HG03064 (cell line): ENCODE results near the gene GRM8.
"Not testable (repeated sequence)": the region's sequence is repeated elsewhere in the genome, so short reads cannot be mapped to it uniquely, and the experiment has no call there.

Source experiments
- ATAC-seq: cut with Tn5 transposase; IDR thresholded peaks from one replicate; pipeline ENCODE4 v1.9.1; 2021; ENCODE audit warnings: low read depth; ENCODE audit not compliant: unreplicated experiment

GRM8 gene

DNA sequence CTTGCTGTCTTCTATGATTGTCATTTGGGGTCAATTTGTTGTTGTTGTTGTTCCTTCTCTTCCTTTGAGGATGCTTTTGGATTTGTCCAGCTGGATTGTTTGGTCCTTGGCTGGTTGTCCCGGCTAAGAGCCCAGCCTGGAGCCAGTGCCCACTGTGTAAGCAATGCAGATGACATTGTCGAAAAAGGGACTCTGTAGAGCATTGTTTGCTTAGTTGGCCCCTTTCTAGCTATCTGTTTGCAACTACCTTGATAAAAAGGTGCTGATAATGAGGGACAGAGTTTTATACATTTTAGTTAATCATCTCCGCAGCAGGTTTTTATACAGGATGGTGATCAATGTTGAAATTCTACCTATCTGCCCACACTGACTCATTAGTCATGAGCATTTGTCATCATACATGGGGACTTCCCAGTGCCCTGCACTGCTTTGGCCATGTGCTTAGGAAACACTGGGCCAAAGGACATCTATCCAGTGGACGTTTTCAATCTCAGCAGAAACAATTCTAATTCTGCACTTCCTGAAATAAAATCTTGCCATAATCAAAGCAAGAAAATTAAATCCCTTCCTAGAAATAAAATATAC is 311.9 kb downstream of the GRM8 start:
- ATAC-seq, result no peak

DNA sequence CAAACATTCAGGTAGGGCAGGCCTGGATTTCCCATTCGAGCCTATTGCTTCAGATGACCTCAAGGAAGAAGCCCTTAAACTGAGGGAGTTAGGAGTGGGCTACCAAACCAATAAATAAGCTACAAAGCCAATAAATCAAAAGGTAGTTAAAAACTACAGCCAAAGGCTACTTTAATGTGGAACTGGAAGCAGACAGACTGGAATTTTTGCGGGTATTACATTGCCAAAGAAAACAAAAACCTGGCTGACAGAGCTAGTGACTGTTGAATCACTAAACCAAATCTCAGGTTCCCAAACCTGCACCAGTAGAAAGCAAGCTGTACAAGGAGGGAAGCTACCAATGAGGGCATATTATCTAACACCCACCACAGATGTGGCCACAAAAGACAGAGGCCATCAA is 315.6 kb downstream of the GRM8 start:
- no peak for ATAC-seq

- no peak for ATAC-seq
Observed at GRCh38 chr7:126931581-126931980, 321.2 kb downstream of the GRM8 start.

- ATAC-seq, result no peak
Observed at GRCh38 chr7:126930166-126930565, 322.6 kb downstream of the GRM8 start.

GRCh38 chr7:126924477-126924876 is 328.3 kb downstream of the GRM8 start:
- ATAC-seq, result no peak

DNA sequence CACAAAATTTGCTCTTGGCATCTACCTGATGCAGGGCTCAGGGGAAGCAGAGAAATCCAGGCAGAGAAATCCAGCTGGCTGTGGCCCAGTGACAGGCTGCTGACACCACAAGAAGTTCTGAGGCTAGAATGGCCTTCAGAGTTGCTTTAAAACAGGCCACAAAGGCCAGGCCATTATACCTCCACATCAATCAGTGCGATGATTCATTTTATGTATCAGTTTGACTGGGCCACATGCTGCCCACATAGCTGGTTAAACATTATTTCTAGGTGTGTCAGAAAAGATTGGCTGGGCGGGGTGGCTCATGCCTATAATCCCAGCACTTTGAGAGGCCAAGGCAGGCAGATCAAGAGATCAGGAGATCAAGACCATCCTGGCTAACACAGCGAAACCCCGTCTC is 341.1 kb downstream of the GRM8 start:
- not testable (repeated sequence) for ATAC-seq

DNA sequence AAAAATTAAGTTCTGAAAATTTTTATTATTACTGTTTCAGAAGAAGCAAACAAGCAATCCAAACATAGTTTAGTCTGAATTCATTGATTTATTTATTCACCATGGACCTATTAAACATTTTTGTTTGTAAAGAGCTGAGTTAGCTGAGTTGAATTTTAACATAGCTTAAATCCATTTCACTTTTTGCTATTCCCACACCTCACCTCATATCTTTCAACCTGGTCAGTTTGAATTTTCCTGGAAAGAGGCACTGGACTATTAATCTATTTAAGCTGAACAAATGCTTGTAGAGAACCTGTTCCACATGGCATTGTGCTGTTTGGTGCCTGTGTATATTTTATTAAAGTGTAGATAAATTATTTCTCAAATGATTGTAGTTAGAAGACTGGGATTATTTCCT is 344.2 kb downstream of the GRM8 start:
- not testable (repeated sequence) for ATAC-seq

DNA sequence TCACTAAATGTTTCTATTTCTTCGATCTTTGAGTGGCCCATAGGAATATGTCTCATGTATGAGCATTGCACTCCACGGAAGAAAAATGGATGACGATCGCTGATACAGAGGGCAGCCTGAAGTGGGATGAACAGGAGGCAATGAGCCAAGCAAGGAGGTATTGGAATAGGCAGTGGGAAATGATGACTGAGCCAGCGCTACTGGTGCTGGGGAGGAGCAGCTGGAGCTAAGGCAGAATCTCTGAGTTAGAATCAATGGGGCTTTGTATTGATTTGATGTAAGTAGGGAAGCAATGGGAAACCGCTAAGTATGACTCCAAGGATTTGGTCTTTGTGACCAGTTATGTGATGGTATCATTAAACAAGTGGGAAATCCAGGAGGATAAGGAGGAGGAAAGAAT is 345.1 kb downstream of the GRM8 start:
- not testable (repeated sequence) for ATAC-seq

- ATAC-seq, result not testable (repeated sequence)
Observed at GRCh38 chr7:126905255-126905654, 347.5 kb downstream of the GRM8 start.

DNA sequence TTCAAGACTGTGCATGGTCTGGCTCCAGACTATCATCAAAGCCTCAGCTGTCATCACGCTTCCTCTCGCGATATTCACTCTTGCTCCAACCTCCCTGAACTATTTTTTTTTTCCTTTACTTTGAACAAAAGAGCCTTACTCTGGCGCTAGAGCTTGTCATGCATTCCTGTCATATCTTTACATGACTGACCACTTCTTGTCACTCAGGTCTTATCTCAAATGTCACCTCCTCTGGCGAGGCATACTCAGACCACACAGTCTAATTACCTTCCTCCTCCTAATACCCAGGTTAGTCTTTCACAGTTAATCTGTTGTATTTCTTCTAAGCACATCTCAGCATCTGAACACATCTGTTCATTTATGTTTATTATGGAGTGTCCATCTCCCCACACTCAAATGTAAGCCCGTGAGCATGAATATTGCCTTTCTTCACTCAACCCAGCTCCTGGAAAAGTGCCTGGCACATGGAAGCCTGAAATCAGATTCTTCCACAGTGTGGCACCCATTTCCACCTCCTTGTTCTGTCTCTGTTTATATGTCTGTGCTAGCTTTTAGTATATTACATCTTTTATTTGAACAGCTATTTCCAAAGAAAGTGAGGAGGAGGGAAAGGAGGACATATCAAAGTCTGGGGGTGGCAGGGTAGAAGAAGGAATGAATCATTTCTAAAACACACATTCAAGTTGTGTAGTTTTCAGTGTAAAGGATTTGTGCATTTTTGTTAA is 351.5 kb downstream of the GRM8 start:
- not testable (repeated sequence) for ATAC-seq

DNA sequence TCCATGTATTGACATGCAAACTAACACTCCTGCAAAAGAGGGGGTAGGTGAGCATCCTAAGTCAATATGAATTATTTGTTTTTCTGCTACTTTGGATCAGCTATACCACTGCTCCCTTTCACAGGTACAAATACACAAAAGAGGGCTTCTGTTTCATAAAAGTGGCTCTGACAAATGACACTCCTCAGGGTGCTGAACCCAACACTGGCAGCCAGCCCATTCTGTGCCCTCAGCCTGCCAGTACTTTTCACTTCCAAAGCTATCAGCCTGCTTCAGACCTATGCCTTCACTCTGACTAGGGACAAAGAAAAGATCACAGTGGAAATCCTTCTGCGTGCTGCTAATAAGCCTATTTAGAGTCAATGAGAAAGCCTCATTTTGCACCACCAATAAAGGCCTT is 364.8 kb downstream of the GRM8 start:
- ATAC-seq, result not testable (repeated sequence)

DNA sequence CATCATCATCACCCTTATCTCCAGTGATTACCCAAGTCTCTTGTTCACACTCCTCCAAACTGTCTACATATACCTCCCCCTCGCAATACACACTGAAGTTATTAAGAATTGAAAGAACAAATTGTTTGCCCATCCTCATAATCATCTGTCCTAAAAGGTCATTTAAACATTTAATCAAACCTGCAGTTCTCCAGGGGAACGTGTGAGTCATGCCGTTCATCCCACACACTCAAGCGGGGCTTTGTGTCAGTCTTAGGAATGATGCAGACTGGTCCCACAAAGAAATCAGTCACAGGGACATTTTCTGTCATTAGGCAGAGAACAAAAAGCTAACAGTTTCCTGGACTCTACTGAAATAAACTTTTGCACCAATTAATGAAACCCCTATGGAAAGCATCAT is 365.2 kb downstream of the GRM8 start:
- ATAC-seq, result not testable (repeated sequence)

- ATAC-seq, result not testable (repeated sequence)
Observed at GRCh38 chr7:126882730-126883129, 370.0 kb downstream of the GRM8 start.

GRCh38 chr7:126881908-126882307 is 370.8 kb downstream of the GRM8 start:
- not testable (repeated sequence) for ATAC-seq

DNA sequence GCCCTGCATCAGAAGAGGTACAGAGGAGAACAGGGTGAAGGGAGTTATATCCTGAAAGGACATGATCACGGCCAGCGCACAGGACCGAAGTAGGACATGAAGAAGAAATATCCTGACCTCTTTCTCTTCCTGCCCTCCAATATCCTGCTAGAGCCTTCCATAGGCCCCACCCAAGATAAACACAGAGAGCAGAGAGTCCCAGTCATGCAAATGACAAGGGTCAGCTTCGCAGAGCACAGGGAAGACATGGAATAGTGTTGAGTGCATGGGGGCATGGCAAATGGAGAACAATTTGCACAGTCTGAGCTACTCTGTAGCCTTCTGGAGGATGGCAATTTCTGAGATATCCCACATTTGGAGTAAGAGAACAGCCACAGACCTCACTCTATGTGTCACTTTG is 371.4 kb downstream of the GRM8 start:
- no peak for ATAC-seq

DNA sequence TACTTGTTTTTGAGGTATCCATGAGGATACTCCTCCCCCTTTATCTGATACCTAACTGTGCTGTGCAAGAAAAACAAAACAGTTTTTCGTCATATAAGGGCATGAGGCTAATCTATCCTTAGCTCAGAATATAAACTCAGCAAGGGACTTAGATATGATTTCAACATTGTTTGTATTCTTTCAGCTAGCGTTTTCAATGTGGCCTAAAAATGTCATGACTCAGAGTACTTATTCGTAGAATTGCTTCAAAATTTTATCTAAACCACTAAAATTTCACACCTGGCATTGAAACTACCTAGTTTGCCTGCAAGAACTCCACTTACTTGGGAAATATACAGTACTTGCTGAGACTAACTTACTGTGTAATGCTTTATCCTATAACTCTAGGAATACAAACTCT is 376.2 kb downstream of the GRM8 start:
- ATAC-seq, result not testable (repeated sequence)

GRCh38 chr7:126856691-126857291 is 395.9 kb downstream of the GRM8 start:
- ATAC-seq, result peak; percentile 74

DNA sequence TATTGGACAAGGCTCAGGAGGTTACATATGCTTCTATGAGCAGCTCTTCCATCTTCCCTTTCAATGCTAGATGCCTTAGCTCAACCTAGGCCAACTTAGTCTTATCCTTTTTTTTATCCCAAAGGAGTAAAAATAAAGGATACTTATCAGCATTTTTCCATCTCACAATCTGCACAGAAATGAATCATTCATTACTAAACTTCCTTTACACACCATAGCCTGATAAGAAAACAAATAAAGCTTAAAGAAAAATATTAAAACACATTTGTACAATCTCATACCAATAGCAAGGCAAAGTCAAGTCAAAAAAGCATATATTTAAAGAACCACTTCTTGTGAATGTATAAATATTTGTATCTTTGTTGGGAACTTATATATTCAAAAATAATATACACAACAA is 407.4 kb downstream of the GRM8 start:
- no peak for ATAC-seq

GRCh38 chr7:126843883-126844282 is 408.9 kb downstream of the GRM8 start:
- no peak for ATAC-seq

GRCh38 chr7:126843336-126843735 is 409.4 kb downstream of the GRM8 start:
- ATAC-seq, result no peak

- no peak for ATAC-seq
Observed at GRCh38 chr7:126842451-126842850, 410.3 kb downstream of the GRM8 start.

DNA sequence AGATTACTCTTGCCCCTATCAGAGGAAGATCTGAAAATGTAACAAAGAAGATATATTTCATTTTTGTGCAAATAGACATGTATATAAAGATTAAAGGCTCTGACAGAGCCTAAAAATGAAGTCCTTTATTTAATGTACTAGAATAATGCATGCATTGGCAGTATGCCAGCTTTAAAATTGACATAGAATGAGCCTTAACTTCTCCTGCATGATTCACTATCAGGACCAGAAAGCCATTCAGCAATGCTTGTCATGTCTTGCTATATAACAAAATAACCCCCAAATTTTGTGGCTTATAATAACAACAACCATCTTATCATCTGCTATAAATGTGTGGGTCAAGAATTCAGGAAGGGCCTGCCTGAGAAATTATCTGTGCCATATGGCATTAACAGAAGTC is 411.9 kb downstream of the GRM8 start:
- ATAC-seq, result no peak
